Gastrocnemius medialis (tissue), 4 donors: ENCODE data around the gene SCN2A. TPM values are rescaled to one million over a fixed set of nuclear protein-coding genes. Genes with fewer than 3 reads are reported as not detected.

ENCODE experiments used
- ATAC-seq, 2 donors: fragments of 150-250 bp; one replicate each; pipeline ENCODE4 v1.9.1; 2016
- DNase-seq, 2 donors: peaks; one replicate each; pipeline ENCODE4 v3.0.0-alpha.2; 2019
- H3K27ac ChIP-seq, 4 donors: fragments of 200-600 bp; sonication (generic); 1 replicate in 1 of 4; 2 replicates in 3 of 4; pipeline ENCODE4 v1.5.1; 2016 to 2018; ENCODE audit warnings: mild to moderate bottlenecking in 2 of 4, moderate library complexity in 1 of 4
- H3K27me3 ChIP-seq, 3 donors: fragments of 200-600 bp; sonication (generic) in 2 of 3; 1 replicate in 1 of 3; 2 replicates in 2 of 3; pipeline versions ENCODE4 v1.5.1 to v1.6.0; 2016 to 2019; ENCODE audit warnings: mild to moderate bottlenecking in 1 of 3, moderate library complexity in 1 of 3
- H3K36me3 ChIP-seq, 2 donors: fragments of 200-600 bp; sonication (generic) in 1 of 2; one replicate each; pipeline ENCODE4 v1.5.1; 2017 to 2018
- H3K4me1 ChIP-seq, 2 donors: fragments of 200-600 bp; sonication (generic) in 1 of 2; one replicate each; pipeline ENCODE4 v1.5.1; 2016 to 2017; ENCODE audit warnings: mild to moderate bottlenecking in 2 of 2
- H3K4me3 ChIP-seq, 4 donors: fragments of 200-600 bp; sonication (generic) in 3 of 4; 1 replicate in 1 of 4; 2 replicates in 3 of 4; pipeline ENCODE4 v1.5.1; 2016 to 2019; ENCODE audit warnings: mild to moderate bottlenecking in 2 of 4
- H3K9me3 ChIP-seq, 3 donors: fragments of 200-600 bp; sonication (generic) in 2 of 3; 1 replicate in 1 of 3; 2 replicates in 2 of 3; pipeline ENCODE4 v1.5.1; 2016 to 2019
- POLR2A ChIP-seq, 2 donors: fragments of 450-650 bp; IDR thresholded peaks; one replicate each; pipeline ENCODE4 v1.6.1; 2017; ENCODE audit warnings: antibody characterized with exemption in 2 of 2, mild to moderate bottlenecking in 2 of 2, moderate library complexity in 2 of 2
- in situ Hi-C, 4 donors: fragments of 200-750 bp; cut with MboI; loops; one replicate each; pipeline versions ENCODE4 v1.15.0 to v1.8.0; 2017; ENCODE audit warnings: low sequenced_read_pairs in 4 of 4
- intact Hi-C: fragments of 100-400 bp; cut with DNase I; formaldehyde crosslinking; loops from one replicate; pipeline ENCODE4 v1.15.1; 2023; ENCODE audit warnings: low total_unique reads
- total RNA-seq, 4 donors: library from RNA; depleted of rRNA; stranded (reverse); fragments of >200 nt; gene quantifications; one replicate each; pipeline versions ENCODE4 v1.1.0 to v1.2.3, GENCODE V29; 2016
- TF ChIP-seq, protein P1 (sequence below), 5 experiments: fragments of 450-650 bp in 3 of 5; fragments of 200-600 bp in 2 of 5; sonication (generic) in 2 of 5; IDR thresholded peaks in 4 of 5; conservative IDR thresholded peaks in 1 of 5; 1 replicate in 4 of 5; 2 replicates in 1 of 5; pipeline ENCODE4 v1.5.1; 2016 to 2019; ENCODE audit warnings: antibody characterized with exemption in 5 of 5, mild to moderate bottlenecking in 3 of 5, moderate library complexity in 3 of 5

The SCN2A gene
- total RNA-seq, 4 donors from 2014 or later = not detected

DNA sequence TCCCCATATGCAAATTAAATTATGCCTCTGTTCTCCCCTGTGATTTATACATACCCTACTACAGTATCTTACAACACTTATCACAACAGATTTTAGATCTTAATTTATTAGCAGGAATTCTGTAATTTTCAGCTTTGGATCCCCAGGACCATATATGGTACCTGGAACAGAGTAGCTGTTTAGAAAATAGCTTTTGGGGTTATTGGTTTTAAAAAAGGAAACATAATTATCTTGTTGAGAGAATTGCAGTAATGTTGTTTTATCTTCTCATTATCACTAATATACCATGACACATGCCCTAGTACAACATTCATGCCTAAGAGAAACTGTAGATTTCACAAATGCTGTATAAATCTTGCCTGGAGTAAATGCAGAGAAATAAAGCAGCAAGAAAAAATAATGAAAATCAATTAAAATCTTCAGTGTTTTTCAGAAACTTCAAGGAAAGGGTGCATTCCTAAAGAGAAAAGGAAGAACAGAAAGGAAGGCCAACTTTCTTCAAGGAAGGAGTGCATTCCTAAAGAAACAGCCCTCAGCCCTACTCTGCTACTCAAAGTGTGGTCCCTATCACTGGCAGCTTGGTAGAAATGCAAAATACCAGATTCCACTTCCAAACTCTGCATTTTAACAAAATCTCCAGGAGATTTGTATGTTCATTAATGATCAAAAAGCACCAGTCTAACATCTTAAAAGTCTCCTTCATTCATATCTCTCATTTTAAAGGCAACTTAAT is 193.2 kb downstream of the SCN2A start:
- H3K27ac ChIP-seq = no peak overlapping the region
- ATAC-seq = no peak
- intact Hi-C loops (no loop called here), in situ Hi-C loops (no loop called here)
- H3K27me3 ChIP-seq = no peaks in the 10 kb centered on the region
- DNase-seq = no peak
- H3K4me1 ChIP-seq = no peaks in the 10 kb centered on the region
- H3K36me3 ChIP-seq = no peaks in the 10 kb centered on the region
- no peaks in the 10 kb centered on the region for H3K9me3 ChIP-seq
- TF ChIP-seq, protein P1, sequence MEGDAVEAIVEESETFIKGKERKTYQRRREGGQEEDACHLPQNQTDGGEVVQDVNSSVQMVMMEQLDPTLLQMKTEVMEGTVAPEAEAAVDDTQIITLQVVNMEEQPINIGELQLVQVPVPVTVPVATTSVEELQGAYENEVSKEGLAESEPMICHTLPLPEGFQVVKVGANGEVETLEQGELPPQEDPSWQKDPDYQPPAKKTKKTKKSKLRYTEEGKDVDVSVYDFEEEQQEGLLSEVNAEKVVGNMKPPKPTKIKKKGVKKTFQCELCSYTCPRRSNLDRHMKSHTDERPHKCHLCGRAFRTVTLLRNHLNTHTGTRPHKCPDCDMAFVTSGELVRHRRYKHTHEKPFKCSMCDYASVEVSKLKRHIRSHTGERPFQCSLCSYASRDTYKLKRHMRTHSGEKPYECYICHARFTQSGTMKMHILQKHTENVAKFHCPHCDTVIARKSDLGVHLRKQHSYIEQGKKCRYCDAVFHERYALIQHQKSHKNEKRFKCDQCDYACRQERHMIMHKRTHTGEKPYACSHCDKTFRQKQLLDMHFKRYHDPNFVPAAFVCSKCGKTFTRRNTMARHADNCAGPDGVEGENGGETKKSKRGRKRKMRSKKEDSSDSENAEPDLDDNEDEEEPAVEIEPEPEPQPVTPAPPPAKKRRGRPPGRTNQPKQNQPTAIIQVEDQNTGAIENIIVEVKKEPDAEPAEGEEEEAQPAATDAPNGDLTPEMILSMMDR (IDR thresholded peaks at IDR 0.05 in 4 of 5, conservative IDR thresholded peaks at IDR 0.05 in 1 of 5) = no peak
- TF ChIP-seq POLR2A (IDR thresholded peaks at IDR 0.05) = no peak
- H3K4me3 ChIP-seq = no peak overlapping the region

GRCh38 chr2:165434865-165435496 is 195.8 kb downstream of the SCN2A start:
- ATAC-seq (no peak), DNase-seq (no peak)
- no peaks in the 10 kb centered on the region for H3K9me3 ChIP-seq
- H3K27me3 ChIP-seq = no peaks in the 10 kb centered on the region
- H3K4me3 ChIP-seq = no peak overlapping the region
- H3K4me1 ChIP-seq = no peaks in the 10 kb centered on the region
- in situ Hi-C loops = no loop called here
- no peak overlapping the region for H3K27ac ChIP-seq
- intact Hi-C loops = no loop called here
- TF ChIP-seq, protein P1 (IDR thresholded peaks at IDR 0.05 in 4 of 5, conservative IDR thresholded peaks at IDR 0.05 in 1 of 5) = no peak
- no peak for TF ChIP-seq POLR2A (IDR thresholded peaks at IDR 0.05)
- H3K36me3 ChIP-seq = no peaks in the 10 kb centered on the region

GRCh38 chr2:165435611-165436010 is 196.4 kb downstream of the SCN2A start:
- DNase-seq (no peak), ATAC-seq (no peak)
- Histone ChIP-seq H3K27me3 (no peaks in the 10 kb centered on the region), H3K4me1 (no peaks in the 10 kb centered on the region), H3K4me3 (no peak overlapping the region), H3K9me3 (no peaks in the 10 kb centered on the region), H3K36me3 (no peaks in the 10 kb centered on the region), H3K27ac (no peak overlapping the region)
- in situ Hi-C loops = no loop called here
- TF ChIP-seq, protein P1 (IDR thresholded peaks at IDR 0.05 in 4 of 5, conservative IDR thresholded peaks at IDR 0.05 in 1 of 5) = no peak
- TF ChIP-seq POLR2A (IDR thresholded peaks at IDR 0.05) = no peak
- intact Hi-C loops = no loop called here

DNA sequence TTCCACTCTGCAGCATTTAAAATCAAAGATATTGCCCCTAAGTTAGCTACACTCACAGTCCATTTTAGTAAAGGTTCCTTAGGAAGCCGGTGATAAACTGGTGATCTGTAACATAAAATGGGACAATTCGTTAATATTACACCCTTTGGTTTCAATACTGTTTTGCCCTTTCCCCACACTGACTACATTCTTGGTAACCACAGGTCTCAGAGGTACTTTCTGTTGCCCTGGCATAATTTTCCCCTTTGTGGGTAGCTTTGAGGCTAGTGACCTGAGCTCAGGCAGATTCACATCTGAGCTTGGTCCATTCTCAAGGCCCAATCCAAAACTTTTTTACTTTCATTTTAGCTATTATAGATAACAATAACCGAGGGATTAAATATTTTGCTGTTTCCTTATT is 197.3 kb downstream of the SCN2A start:
- in situ Hi-C loops = no loop called here
- no peak for DNase-seq

More for the DNA sequence above, 197.3 kb downstream of the SCN2A start:
- no peak overlapping the region for H3K27ac ChIP-seq
- no peaks in the 10 kb centered on the region for H3K4me1 ChIP-seq
- no peaks in the 10 kb centered on the region for H3K9me3 ChIP-seq
- no peak overlapping the region for H3K4me3 ChIP-seq
- ATAC-seq = no peak
- H3K36me3 ChIP-seq = no peaks in the 10 kb centered on the region
- TF ChIP-seq, protein P1 (IDR thresholded peaks at IDR 0.05 in 4 of 5, conservative IDR thresholded peaks at IDR 0.05 in 1 of 5) = no peak
- no peak for TF ChIP-seq POLR2A (IDR thresholded peaks at IDR 0.05)
- H3K27me3 ChIP-seq = no peaks in the 10 kb centered on the region
- intact Hi-C loops = no loop called here
